Spleen (tissue), 7 donors: ENCODE measurements around the gene SIK1.
"Not testable (repeated sequence)": the region's sequence is repeated elsewhere in the genome, so short reads cannot be mapped to it uniquely, and the experiment has no call there.

ENCODE experiments used
- CTCF ChIP-seq, 11 experiments: fragments of 200-600 bp in 7 of 11; fragments of 450-650 bp in 4 of 11; sonication (generic) in 4 of 11; IDR thresholded peaks in 8 of 11; conservative IDR thresholded peaks in 3 of 11; 1 replicate in 7 of 11; 2 replicates in 4 of 11; pipeline versions ENCODE4 v1.4.0 to v1.8.0; 2016 to 2021; ENCODE audit warnings: antibody characterized with exemption in 11 of 11, inconsistent platforms in 4 of 11, mild to moderate bottlenecking in 1 of 11
- POLR2AphosphoS5 ChIP-seq, 3 donors: sonication (generic); formaldehyde crosslinking; IDR thresholded peaks; one replicate each; pipeline ENCODE4 v1.5.1; 2017; ENCODE audit warnings: antibody characterized with exemption in 3 of 3
- donor health status: DM: no; HTN: no; CAD: no; lungs with moderate emphysema.
- donor health status: DM: no; HTN: no; CAD: no.
- donor health status: DM: no; HTN: no; CAD: no.

DNA sequence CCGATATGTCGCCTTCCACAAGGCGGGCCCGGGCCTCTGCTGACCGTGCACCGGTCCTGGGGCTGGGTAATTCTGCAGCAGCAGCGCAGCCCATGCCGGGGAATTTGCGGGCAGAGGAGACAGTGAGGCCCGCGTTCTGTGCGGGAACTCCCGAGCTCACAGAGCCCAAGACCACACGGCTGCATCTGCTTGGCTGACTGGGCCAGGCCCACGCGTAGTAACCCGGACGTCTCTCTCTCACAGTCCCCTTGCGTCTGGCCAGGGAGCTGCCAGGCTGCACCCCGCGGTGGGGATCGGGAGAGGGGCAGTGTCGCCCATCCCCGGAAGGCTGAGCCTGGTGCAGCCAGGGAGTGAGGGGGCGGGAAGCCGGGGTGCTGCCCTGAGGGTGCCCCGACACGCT, 27.8 kb downstream of the SIK1 start:
- not testable (repeated sequence) for TF ChIP-seq CTCF (IDR thresholded peaks at IDR 0.05 in 8 of 11, conservative IDR thresholded peaks at IDR 0.05 in 3 of 11); POLR2AphosphoS5 (IDR thresholded peaks at IDR 0.05)
